Measurements from ENCODE around the gene TOMM40.
"Not testable (repeated sequence)": the region's sequence is repeated elsewhere in the genome, so short reads cannot be mapped to it uniquely, and the experiment has no call there.

Gene TOMM40

DNA sequence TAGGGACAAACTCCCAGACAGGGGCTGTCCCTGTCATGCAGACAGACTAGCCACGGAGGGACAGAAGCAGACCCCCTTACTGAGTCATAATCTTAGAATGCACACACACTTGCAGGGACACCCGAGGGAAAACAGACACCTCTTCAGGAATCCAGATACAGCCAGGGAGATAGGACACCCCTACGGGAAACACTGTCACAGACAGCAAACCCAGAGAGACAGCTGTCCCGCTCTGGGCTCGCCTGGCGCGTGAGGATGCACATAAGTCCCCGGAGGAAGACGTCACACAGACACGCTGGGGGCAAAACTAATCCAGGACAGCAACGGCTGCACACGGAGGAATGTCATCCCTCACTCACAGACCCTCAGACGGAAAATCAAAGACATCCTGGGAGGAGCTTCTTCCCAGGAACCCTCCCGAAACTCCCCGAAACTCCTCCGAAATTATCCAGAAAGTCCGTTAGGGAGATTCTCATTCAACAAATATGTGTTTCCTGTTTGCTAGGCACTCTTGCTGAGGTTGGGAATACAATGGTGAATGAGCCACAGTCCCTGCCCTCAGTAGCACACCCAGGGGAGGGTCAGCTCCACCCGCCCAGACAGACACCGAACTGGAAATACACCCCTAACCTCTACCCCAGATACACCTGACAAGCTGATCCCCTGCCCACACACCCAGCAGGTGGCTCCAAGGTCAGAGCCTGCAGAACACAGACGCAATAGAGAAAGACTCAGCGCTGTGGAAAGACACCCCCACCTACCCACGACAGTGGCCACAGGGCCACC, 15.2 kb upstream of the TOMM40 start:
- TF ChIP-seq ZFX (IDR thresholded peaks at IDR 0.05): no peak
- TF ChIP-seq, protein P1, sequence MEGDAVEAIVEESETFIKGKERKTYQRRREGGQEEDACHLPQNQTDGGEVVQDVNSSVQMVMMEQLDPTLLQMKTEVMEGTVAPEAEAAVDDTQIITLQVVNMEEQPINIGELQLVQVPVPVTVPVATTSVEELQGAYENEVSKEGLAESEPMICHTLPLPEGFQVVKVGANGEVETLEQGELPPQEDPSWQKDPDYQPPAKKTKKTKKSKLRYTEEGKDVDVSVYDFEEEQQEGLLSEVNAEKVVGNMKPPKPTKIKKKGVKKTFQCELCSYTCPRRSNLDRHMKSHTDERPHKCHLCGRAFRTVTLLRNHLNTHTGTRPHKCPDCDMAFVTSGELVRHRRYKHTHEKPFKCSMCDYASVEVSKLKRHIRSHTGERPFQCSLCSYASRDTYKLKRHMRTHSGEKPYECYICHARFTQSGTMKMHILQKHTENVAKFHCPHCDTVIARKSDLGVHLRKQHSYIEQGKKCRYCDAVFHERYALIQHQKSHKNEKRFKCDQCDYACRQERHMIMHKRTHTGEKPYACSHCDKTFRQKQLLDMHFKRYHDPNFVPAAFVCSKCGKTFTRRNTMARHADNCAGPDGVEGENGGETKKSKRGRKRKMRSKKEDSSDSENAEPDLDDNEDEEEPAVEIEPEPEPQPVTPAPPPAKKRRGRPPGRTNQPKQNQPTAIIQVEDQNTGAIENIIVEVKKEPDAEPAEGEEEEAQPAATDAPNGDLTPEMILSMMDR (conservative IDR thresholded peaks at IDR 0.05): no peak
- H3K27ac ChIP-seq: no peak overlapping the region

DNA sequence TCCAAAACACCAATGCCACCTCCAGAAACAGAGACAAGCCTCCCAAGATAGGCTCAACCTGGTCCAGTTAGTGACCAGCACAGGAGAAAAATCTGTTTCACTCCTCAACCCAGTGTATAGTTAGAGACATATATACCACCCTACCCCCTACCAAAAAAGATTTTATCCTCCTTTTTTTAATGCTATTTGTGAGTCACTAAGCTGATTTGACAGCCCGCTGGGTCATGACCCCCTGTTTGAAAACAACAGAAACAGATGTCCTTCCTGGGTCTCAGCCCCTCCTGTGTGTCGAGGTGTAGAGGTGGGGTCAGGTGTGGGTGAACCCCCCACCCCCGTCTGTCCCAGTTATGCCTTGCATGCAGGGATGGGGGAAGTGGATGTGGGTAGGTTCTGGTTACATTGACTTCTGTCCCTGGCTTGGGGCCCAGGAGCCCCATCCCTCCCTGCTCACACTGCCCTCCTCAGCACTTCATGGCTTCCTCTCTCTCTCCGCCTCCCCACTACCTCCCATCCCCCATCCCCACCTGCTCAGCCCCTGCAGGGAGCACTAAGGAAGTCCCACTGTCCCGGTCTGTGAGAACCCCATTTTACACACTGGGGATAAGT, 14.0 kb upstream of the TOMM40 start:
- H3K27ac ChIP-seq: no peak overlapping the region; the same call in 1 of the 2 replicates
- TF ChIP-seq, protein P1 (conservative IDR thresholded peaks at IDR 0.05): no peak
- no peak for TF ChIP-seq ZFX (IDR thresholded peaks at IDR 0.05)

DNA sequence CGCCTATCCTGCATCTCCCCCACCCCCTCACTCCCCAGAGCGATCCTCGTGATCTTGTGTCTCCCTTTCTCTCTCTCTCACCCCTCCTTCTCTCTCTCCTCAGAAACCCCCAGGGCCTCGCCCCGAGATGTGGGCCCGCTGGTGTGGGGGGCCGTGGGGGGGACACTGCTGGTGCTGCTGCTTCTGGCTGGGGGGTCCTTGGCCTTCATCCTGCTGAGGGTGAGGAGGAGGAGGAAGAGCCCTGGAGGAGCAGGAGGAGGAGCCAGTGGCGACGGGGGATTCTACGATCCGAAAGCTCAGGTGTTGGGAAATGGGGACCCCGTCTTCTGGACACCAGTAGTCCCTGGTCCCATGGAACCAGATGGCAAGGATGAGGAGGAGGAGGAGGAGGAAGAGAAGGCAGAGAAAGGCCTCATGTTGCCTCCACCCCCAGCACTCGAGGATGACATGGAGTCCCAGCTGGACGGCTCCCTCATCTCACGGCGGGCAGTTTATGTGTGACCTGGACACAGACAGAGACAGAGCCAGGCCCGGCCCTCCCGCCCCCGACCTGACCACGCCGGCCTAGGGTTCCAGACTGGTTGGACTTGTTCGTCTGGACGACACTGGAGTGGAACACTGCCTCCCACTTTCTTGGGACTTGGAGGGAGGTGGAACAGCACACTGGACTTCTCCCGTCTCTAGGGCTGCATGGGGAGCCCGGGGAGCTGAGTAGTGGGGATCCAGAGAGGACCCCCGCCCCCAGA, 12.8 kb upstream of the TOMM40 start:
- TF ChIP-seq, protein P1 (conservative IDR thresholded peaks at IDR 0.05): no peak
- no peak for TF ChIP-seq ZFX (IDR thresholded peaks at IDR 0.05)

DNA sequence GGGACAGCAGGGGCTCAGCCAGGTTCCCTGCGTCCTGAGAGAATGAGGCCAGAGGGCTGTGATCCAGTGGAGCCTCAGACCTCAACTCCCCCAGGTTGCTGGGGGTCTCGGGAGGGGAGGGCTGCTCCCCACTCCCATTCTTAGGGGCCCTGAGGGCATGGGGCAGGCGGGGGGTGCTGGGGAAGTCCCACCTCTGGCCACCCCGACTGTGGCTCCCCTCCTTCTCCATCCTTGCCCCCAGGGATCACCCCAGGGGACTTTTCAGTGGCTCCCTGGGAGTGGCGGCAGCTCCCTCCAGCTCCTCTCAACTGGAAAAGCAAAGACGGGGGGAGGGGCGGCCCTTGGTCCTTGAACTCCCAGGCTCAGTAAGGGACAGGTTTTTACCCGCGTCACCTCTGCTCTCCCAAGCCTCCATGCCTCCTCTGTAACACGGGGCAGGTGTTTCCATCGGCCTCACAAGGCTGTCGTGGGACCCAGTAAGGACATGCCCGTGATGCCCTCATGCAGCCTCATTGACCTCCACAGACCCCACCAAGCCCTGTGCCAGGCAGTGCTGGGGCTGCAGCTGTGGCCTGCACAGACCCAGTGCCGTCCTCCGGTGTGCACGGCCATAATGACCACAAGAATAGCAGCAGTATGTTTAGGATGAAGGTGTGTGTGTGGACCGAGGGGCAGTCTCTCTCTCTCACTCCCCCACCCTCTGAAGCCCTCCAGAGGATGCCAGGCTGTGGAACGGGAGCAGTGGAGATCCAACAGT, 11.6 kb upstream of the TOMM40 start:
- TF ChIP-seq, protein P1 (conservative IDR thresholded peaks at IDR 0.05): no peak
- no peak for TF ChIP-seq ZFX (IDR thresholded peaks at IDR 0.05)
- peak overlapping the region; percentile 62 for H3K27ac ChIP-seq

More for the DNA sequence above, 12.8 kb upstream of the TOMM40 start:
- peak overlapping the region; percentile 62 for H3K27ac ChIP-seq

DNA sequence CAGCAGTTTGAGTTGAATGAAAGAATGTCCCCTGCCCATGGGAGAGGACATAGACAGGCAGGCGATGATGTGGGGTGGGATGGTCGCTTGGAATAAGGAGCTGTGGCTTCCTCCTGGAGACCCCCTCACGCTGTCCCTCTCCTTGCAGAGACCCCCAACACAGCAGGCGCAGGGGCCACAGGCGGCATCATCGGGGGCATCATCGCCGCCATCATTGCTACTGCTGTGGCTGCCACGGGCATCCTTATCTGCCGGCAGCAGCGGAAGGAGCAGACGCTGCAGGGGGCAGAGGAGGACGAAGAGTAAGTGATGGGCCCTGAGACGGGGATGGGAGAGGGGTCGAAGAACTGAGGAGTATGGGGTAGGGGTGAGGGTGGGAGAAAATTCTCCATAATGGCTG, 9.0 kb upstream of the TOMM40 start:
- H3K27ac ChIP-seq: no peak overlapping the region
- TF ChIP-seq ZFX (IDR thresholded peaks at IDR 0.05): no peak
- TF ChIP-seq, protein P1 (conservative IDR thresholded peaks at IDR 0.05): no peak

DNA sequence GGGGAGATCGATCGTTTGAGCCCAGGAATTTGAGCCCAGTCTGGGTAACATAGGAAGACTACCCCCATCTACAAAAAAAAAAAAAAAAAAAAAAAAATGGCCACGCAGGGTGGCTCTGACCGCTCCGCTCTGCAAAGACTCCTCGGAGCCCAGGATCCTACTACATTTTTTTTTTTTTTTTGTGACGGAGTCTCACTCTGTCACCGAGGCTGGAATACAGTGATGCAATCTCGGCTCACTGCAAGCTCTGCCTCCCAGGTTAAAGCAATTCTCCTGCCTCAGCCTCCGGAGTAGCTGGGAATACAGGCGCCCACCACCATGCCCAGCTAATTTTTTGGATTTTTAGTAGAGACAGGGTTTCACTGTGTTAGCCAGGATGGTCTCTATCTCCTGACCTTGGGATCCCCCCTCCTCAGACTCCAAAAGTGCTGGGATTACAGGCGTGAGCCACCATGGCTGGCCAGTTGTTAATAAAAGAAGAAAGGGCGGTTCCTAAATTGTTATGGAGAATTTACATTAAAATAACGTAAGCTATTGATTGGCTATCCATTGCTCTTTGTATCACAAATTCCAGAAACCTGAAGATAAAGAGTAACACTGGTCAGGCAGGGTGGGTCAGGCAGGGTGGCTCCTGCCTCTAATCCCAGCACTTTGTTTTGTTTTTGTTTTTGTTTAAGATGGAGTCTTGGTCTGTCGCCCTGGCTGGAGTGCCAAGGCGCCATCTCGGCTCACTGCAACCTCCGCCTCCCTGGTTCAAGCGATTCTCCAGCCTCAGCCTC, 8.2 kb upstream of the TOMM40 start:
- not testable (repeated sequence) for H3K27ac ChIP-seq

DNA sequence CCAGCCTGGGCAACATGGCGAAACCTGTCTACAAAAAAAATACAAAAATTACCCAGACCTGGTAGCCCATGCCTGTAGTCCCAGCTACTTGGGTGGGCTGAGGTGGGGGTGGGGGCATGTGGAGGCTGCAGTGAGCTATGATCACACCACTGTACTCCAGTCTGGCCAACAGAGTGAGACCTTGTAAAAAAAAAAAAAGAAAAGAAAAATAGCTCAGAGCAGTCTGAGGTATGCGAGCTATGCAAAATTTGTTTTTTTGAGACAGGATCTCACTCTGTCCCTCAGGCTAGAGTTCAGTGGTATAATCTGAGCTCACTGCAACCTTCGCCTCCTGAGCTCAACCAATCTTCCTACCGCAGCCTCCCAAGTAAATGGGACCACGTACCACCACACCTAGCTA, 7.1 kb upstream of the TOMM40 start:
- TF ChIP-seq, protein P1 (conservative IDR thresholded peaks at IDR 0.05): no peak
- no peak for TF ChIP-seq ZFX (IDR thresholded peaks at IDR 0.05)
- H3K27ac ChIP-seq: no peak overlapping the region
